ENCODE data around the gene ZNF217. TPM values are rescaled to one million over a fixed set of nuclear protein-coding genes. Genes with fewer than 3 reads are reported as not detected.

Gene ZNF217
- 22.5 and 44.2 TPM in 2 replicates for total RNA-seq

GRCh38 chr20:53593466-53594007 lies at the start of gene ZNF217:
Gene ZNF217, minus strand, starts transcription at chr20:53593839. Its CDS starts 11,013 bp downstream, at chr20:53582826.

All from epithelial cell of alveolus of lung (primary cell).